RKO (cell line): ENCODE measurements around the gene CCDC27.
"Not testable (repeated sequence)": the region's sequence is repeated elsewhere in the genome, so short reads cannot be mapped to it uniquely, and the experiment has no call there.

Experiments
- DNase-seq: peaks from one replicate; pipeline ENCODE4 v3.0.0-alpha.2; 2016; ENCODE audit warnings: low spot score

CCDC27 gene

DNA sequence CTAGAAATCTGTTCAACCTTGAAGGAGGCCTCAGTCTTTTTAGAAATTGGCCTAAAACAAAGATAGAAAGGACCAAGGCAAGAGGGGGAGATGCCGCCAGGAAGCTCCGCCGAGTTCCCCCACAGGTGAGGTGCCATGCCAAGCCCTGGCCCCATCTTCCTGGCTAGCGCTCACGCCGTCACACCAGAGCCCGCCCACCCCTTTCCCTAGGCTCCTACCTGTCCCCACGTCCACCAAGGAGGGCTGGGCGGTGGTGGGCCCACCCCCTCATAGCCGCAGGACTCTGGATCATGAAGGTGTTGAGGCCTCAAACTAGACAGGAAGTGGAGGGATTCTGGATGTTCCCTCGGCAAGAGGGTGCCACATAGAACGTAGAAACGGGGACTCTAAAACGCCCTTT is 15.5 kb upstream of the CCDC27 start:
- no peak for DNase-seq

GRCh38 chr1:3738943-3739342 is 13.3 kb upstream of the CCDC27 start:
- no peak for DNase-seq

- no peak for DNase-seq
Measured at GRCh38 chr1:3740042-3740441, 12.2 kb upstream of the CCDC27 start.

DNA sequence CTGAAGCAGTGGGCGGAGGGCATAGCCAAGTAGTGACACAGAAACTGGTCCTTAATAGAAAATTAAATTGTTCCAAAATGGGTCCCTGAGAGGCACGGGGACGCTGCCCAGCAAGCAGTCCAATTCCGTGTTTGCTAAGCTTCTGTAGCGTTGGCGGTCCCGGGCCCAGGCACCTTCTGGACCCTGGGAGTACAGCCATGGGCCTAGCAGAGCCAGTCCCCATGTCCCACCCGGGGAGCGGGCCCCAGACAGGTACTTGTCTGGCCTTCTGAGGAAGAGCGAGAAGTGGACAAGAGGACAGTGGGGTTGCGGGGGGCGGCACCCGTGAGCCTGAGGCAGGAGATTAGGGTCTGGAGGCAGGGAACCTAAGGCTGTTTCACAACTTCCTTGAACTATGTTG is 11.5 kb upstream of the CCDC27 start:
- DNase-seq = no peak

DNA sequence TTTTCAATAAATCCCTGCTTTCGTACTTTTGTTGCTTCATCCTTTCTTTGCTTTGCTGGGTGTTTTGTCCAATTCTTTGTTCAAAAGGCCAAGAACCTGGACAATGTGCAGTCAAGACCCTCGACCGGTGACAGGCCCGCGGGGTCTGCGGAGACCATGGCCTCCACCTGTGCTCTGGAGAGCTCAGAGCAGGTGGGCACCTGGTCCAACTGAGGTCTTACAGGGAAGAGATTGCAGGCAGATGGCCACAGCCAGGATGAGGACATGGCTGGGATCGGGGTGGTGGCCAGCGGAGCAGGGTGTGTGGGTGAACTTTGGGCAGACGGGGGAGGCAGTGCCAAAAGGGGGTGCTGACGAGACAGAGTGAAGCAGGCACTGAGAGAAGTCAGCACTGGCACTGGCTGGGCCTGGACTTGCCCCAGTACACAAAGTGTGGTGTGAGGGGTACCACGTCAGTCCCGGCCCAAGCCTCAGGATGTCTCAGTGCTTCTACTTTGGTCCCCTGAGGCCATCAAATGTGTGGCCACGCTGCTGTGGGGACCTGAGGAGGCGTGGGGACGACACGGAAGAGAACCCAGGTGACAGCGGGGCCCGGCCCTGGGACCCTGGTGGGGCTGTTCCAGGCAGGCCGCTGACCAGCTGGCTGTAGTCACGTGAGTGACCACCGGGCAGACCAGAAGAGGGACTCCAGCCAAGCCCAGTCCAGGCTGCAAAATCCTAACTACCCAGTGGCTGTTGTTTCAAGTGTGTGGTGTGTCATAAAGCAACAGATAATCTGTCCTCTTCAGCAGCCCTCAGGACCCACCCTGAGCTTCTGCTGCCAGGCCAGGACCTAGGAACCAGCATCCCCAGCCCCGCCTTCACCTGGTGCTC is 10.4 kb upstream of the CCDC27 start:
- DNase-seq = no peak

DNA sequence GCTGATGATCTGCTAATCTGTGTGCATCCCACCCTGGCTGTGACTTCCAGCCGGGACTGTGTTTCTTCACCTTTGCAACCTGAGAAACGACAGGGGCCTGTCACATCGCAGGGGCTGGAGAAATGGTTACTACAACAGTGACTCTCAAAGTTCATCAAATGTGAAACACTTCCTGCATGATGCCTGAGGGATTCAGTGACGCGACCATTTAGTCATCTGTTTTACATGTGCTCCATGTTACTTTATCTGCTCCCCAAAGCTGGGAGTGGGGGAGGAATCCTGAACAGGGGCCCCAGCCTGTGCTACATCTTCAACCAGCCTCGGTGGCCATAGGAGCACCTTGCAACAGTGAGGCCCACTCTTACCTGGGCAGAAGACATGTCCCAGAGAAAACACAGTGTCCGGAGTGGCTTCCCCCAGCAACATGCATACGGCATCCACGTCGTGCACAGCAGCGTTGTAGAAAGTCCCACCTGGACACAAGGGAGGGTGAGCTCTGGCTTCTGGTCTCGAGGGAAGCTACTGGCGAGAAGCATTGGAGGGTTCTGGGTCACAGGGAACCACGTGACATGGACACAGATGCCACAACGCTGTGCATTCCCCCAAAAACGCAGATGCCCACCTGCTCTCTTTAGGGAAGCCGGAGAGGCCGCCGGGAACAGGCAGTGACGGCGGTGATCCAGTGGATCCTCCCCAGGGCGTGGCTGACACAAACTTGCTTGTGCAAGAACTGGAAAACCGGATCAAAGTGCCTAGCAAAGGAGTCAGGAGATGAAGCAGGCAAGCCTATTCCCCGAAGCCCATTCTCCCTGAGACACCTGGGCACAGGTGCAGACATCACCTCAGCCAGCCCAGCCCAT is 9.6 kb upstream of the CCDC27 start:
- DNase-seq = peak; percentile 28

GRCh38 chr1:3743421-3743820 is 8.8 kb upstream of the CCDC27 start:
- DNase-seq = no peak

- no peak for DNase-seq
Measured at GRCh38 chr1:3743826-3744225, 8.4 kb upstream of the CCDC27 start.

DNA sequence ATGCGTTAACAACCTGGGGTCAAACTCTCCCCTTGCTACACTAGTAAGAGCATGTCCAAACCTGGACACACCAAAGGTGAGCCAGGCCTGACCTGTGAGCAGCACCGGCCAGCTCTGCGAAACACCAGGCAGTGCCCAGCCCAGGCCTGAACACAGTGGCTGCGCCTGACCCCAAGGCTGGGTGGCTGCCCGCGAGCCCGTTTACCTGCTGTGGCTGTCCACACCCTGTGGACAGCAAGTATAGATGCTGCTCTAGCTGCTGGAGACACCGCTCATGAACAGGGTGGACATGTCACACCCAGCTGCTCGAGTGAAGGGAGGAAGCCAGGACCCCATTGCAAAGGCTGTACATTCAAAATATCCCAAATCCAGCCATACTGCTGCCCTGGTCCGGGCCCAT is 7.6 kb upstream of the CCDC27 start:
- no peak for DNase-seq

GRCh38 chr1:3745071-3745470 is 7.2 kb upstream of the CCDC27 start:
- DNase-seq = no peak

GRCh38 chr1:3745590-3746381 is 6.5 kb upstream of the CCDC27 start:
- no peak for DNase-seq

DNA sequence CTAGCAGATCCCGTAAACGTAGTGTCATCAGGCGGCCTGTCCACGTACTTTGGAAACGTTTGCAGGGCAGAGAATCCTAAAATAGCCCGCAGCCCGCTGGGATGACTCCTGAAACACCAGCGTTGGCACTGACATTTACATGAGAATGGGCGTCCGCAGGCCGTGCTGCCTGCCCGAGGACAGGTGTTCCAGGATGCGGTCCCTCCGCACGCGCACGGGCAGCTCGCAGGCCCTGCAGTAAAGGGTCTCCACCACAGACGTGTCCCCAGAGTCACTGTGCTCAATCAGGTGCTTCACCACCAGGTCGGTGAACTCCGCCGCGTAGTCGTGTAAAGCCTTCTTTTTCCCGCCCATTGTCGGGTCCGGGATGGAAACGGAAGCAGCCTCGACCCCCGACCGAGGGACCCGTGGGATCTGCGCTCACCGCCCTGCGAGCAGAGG is 5.8 kb upstream of the CCDC27 start:
- DNase-seq = no peak

GRCh38 chr1:3746830-3747521 is 5.3 kb upstream of the CCDC27 start:
- no peak for DNase-seq

DNA sequence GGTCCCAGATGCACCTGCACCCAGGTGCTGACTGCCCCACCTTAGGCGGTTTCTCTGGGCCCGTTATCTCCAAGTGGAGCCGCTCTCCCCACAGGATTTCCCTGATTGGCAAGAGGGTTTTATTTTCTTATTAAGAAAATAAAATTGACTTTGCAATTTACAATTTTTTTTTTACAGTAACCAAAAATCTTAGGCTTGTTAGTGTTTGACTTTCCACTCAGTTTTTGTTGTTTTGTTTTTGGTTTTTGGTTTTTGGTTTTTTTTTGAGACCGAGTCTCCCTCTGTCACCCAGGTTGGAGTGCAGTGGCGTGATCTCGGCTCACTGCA is 4.8 kb upstream of the CCDC27 start:
- DNase-seq = no peak

- DNase-seq = no peak
Measured at GRCh38 chr1:3747903-3748302, 4.3 kb upstream of the CCDC27 start.

DNA sequence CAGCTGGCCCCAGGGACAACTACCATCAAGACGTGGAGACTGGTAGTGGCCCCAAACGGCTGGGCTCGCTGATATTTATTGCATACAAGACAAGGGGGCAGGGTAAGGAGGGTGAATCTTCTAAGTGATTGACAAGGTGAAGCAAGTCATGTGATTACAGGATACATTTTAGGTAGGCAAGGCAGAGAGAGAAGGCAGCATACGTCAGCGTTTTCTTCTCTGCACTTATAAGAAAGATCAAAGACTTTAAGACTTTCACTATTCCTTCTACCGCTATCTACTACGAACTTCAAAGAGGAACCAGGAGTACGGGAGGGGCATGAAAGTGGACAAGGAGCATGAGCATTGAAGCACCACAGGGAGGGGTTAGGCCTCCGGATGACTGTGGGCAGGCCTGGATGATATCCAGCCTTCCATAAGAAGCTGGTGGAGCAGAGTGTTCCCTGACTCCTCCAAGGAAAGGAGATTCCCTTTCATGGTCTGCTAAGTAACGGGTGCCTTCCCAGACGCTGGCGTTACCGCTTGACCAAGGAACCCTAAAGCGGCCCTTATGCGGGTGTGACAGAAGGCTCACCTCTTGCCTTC is 3.8 kb upstream of the CCDC27 start:
- not testable (repeated sequence) for DNase-seq

- DNase-seq = no peak
Measured at GRCh38 chr1:3749512-3749911, 2.7 kb upstream of the CCDC27 start.

- no peak for DNase-seq
Measured at GRCh38 chr1:3750741-3751140, 1.5 kb upstream of the CCDC27 start.

DNA sequence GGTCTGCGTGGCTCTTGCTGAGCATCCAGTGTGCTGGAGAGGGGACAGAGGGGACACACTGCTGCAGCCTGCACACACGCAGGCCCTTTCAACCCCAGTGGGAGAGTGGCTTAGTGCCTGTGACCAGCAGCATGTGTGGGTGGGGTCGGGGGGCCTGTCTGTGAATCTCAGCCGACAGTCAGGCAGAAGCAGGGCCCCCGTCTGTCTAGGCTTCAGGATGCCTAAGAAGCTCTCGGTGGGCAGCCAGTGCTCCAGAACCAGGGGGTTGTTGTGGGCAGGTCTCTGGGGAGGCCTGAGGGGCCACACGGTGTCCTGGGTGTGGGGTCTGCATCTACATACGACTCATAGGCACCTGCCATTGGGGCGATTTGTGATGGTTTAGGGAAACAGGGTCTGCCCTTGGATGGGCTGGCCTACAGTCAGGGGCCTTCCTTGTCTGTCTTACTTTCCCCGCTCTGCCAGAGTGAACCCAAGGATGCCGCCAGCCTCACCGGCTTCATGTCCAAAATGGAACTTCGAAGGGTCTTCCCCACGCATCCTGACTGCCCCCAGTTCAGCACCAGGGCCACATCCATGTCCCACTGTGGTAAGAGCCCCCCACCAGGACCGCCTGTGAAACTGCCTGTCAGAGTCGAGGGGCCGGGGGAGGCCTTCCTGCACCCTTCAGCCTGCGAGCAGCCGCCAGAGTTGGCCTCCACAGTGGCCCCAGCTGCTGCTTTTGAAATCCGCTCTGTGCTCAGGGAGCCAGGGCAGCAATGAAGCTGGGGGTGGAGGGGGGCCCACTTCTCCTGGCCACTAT is 1.6 kb downstream of the CCDC27 start:
- no peak for DNase-seq

GRCh38 chr1:3756394-3756793 is 4.1 kb downstream of the CCDC27 start:
- no peak for DNase-seq

GRCh38 chr1:3759164-3759563 is 6.9 kb downstream of the CCDC27 start:
- DNase-seq = no peak
